Keratinocyte (primary cell): ENCODE measurements around the gene HLA-DPA1. TPM values are rescaled to one million over a fixed set of nuclear protein-coding genes. Genes with fewer than 3 reads are reported as not detected.
"Not testable (repeated sequence)": the region's sequence is repeated elsewhere in the genome, so short reads cannot be mapped to it uniquely, and the experiment has no call there.

Source experiments
- DNase-seq: peaks from one replicate; pipeline ENCODE4 v3.0.0-alpha.2; 2011; ENCODE audit warnings: low read depth, missing footprints, low spot score
- FAIRE-seq: peaks from 2 replicates; lab custom pipeline; 2011; peaks lifted over from hg19 to GRCh38; lab: Jason Lieb, UNC
- H2AFZ ChIP-seq: 2 replicates; pipeline ENCODE4 v1.6.0; 2012; ENCODE audit warnings: low read length, control low read depth, inconsistent platforms; ENCODE audit not compliant: control insufficient read depth
- H3K27ac ChIP-seq: 2 replicates; pipeline ENCODE4 v1.5.1; 2011; ENCODE audit warnings: low read length; ENCODE audit not compliant: control insufficient read depth, insufficient read depth
- H3K27me3 ChIP-seq: 3 replicates; pipeline ENCODE4 v1.6.0; 2011; ENCODE audit warnings: low read length; ENCODE audit not compliant: control insufficient read depth, insufficient read depth; ENCODE audit errors: extremely low read depth
- H3K36me3 ChIP-seq, 2 experiments: 2 replicates in 1 of 2; 3 replicates in 1 of 2; pipeline ENCODE4 v1.5.1; 2011; ENCODE audit warnings: low read length in 2 of 2, mild to moderate bottlenecking in 1 of 2; ENCODE audit not compliant: control insufficient read depth in 2 of 2, insufficient read depth in 2 of 2; ENCODE audit errors: extremely low read depth in 1 of 2
- H3K4me1 ChIP-seq: 3 replicates; pipeline ENCODE4 v1.5.1; 2011; ENCODE audit warnings: low read length; ENCODE audit not compliant: control insufficient read depth, insufficient read depth; ENCODE audit errors: extremely low read depth
- H3K4me2 ChIP-seq: 3 replicates; pipeline ENCODE4 v1.6.0; 2011; ENCODE audit warnings: low read depth, low read length; ENCODE audit not compliant: control insufficient read depth, insufficient read depth; ENCODE audit errors: extremely low read depth
- H3K4me3 ChIP-seq, 3 experiments: fragments of 200-600 bp in 1 of 3; sonication (generic) in 1 of 3; 2 replicates in 2 of 3; 3 replicates in 1 of 3; pipeline ENCODE4 v1.5.1; 2011 to 2016; ENCODE audit warnings: low read length in 3 of 3, mild to moderate bottlenecking in 3 of 3, control low read depth in 2 of 3, inconsistent platforms in 1 of 3, low read depth in 1 of 3, mixed read lengths in 1 of 3, mixed run types in 1 of 3, moderate library complexity in 1 of 3; ENCODE audit not compliant: control insufficient read depth in 2 of 3, insufficient read depth in 2 of 3; ENCODE audit errors: extremely low read depth in 1 of 3
- H3K79me2 ChIP-seq: 2 replicates; pipeline ENCODE4 v1.6.0; 2012; ENCODE audit warnings: low read length; ENCODE audit not compliant: control insufficient read depth, insufficient read depth
- H3K9ac ChIP-seq: 3 replicates; pipeline ENCODE4 v1.6.0; 2011; ENCODE audit warnings: low read length; ENCODE audit not compliant: control insufficient read depth, insufficient read depth; ENCODE audit errors: extremely low read depth
- H3K9me1 ChIP-seq: 3 replicates; pipeline ENCODE4 v1.6.0; 2011; ENCODE audit warnings: low read length; ENCODE audit not compliant: control insufficient read depth, insufficient read depth; ENCODE audit errors: extremely low read depth
- H3K9me3 ChIP-seq: 2 replicates; pipeline ENCODE4 v1.5.1; 2012; ENCODE audit warnings: low read depth, low read length; ENCODE audit not compliant: control insufficient read depth
- H4K20me1 ChIP-seq: 3 replicates; pipeline ENCODE4 v1.6.0; 2011; ENCODE audit warnings: low read length; ENCODE audit not compliant: control insufficient read depth, insufficient read depth; ENCODE audit errors: extremely low read depth
- CTCF ChIP-seq, 3 experiments: IDR thresholded peaks in 1 of 3; conservative IDR thresholded peaks in 1 of 3; optimal IDR thresholded peaks in 1 of 3; 2 replicates in 2 of 3; 3 replicates in 1 of 3; pipeline versions ENCODE3 to v1.5.1; 2011; ENCODE audit warnings: low read length in 3 of 3, mild to moderate bottlenecking in 3 of 3, moderate library complexity in 2 of 3, control low read depth in 1 of 3, inconsistent platforms in 1 of 3; ENCODE audit not compliant: insufficient read depth in 2 of 3; ENCODE audit errors: extremely low read depth in 1 of 3
- EZH2 ChIP-seq: IDR thresholded peaks from one replicate; pipeline ENCODE4 v1.6.1; 2012; ENCODE audit warnings: inconsistent platforms, mild to moderate bottlenecking, low read length, moderate library complexity
- dilution Hi-C: fragments of 300-500 bp; cut with MboI; formaldehyde crosslinking; loops from one replicate; pipeline ENCODE4 v1.7.0; 2020; ENCODE audit warnings: low sequenced_read_pairs; ENCODE audit not compliant: extremely low pct_ligation_motif_present
- polyA plus RNA-seq, 5 experiments: library from polyadenylated mRNA; depleted of rRNA in 3 of 5; stranded (reverse) in 3 of 5; stranded (forward) in 1 of 5; unstranded in 1 of 5; fragments of >200 nt; gene quantifications; 1 replicate in 1 of 5; 2 replicates in 3 of 5; 3 replicates in 1 of 5; pipeline versions ENCODE4 v1.2.1 to v1.2.3, GENCODE V29; 2011 to 2012; ENCODE audit warnings: missing spikeins in 2 of 5, low read depth in 1 of 5, low replicate concordance in 1 of 5

HLA-DPA1 gene
- polyA plus RNA-seq, 1 donor (not counting 4 experiments of a cell fraction or from before 2014, with no cell fraction given) = 0.09 TPM

GRCh38 chr6:33065312-33065711, 8.1 kb downstream of the HLA-DPA1 start:
- H3K4me3 ChIP-seq = no peak overlapping the region
- H3K9me1 ChIP-seq = no peaks in the 10 kb centered on the region
- no peak for TF ChIP-seq EZH2
- no peak for TF ChIP-seq CTCF (optimal IDR thresholded peaks at IDR 0.05 in 1 of 3, IDR thresholded peaks at IDR 0.05 in 1 of 3, conservative IDR thresholded peaks at IDR 0.05 in 1 of 3; ENCODE audit: extremely low read depth in 1 of 3, insufficient read depth in 2 of 3, low read length in 3 of 3)
- no peaks in the 10 kb centered on the region for H3K4me1 ChIP-seq
- no peak for DNase-seq
- H3K27ac ChIP-seq = no peak overlapping the region
- H3K36me3 ChIP-seq = no peaks in the 10 kb centered on the region
- no peaks in the 10 kb centered on the region for H4K20me1 ChIP-seq
- H3K79me2 ChIP-seq = no peaks in the 10 kb centered on the region
- H3K4me2 ChIP-seq = no peak overlapping the region
- no peak overlapping the region for H3K9ac ChIP-seq
- dilution Hi-C loops = no loop called here
- no peaks in the 10 kb centered on the region for H3K9me3 ChIP-seq
- peaks cover 4% of the 10 kb centered on the region for H3K27me3 ChIP-seq
- FAIRE-seq = no peak
- H2AFZ ChIP-seq = no peak overlapping the region

GRCh38 chr6:33064723-33065122, 8.7 kb downstream of the HLA-DPA1 start:
- DNase-seq (no peak), FAIRE-seq (no peak)
- Histone ChIP-seq H4K20me1 (no peaks in the 10 kb centered on the region), H3K4me1 (no peaks in the 10 kb centered on the region), H3K79me2 (no peaks in the 10 kb centered on the region), H3K9me3 (no peaks in the 10 kb centered on the region), H3K9me1 (no peaks in the 10 kb centered on the region), H3K27me3 (peaks cover 4% of the 10 kb centered on the region), H3K36me3 (no peaks in the 10 kb centered on the region), H2AFZ (no peak overlapping the region), H3K4me2 (no peak overlapping the region), H3K4me3 (no peak overlapping the region), H3K27ac (no peak overlapping the region), H3K9ac (no peak overlapping the region)
- no peak for TF ChIP-seq EZH2
- TF ChIP-seq CTCF (optimal IDR thresholded peaks at IDR 0.05 in 1 of 3, IDR thresholded peaks at IDR 0.05 in 1 of 3, conservative IDR thresholded peaks at IDR 0.05 in 1 of 3; ENCODE audit: extremely low read depth in 1 of 3, insufficient read depth in 2 of 3, low read length in 3 of 3) = no peak
- dilution Hi-C loops = no loop called here

- H3K79me2 ChIP-seq, FAIRE-seq, H3K9ac ChIP-seq, H3K4me2 ChIP-seq, H3K9me3 ChIP-seq, dilution Hi-C loops, DNase-seq, H3K4me3 ChIP-seq, H2AFZ ChIP-seq, H4K20me1 ChIP-seq, H3K4me1 ChIP-seq, H3K27ac ChIP-seq, H3K9me1 ChIP-seq, H3K27me3 ChIP-seq, H3K36me3 ChIP-seq: not testable (repeated sequence)
These were observed 10.0 kb downstream of the HLA-DPA1 start for GRCh38 chr6:33063435-33063834.
